Left colon (tissue), 2 donors: ENCODE data around the gene TCIRG1. TPM values are rescaled to one million over a fixed set of nuclear protein-coding genes. Genes with fewer than 3 reads are reported as not detected.
A peak's percentile ranks its signal among the peaks of the same experiment; 100 is the strongest.

Experiments used
- ATAC-seq: fragments of 200-7000 bp; cut with Tn5 transposase; one replicate; pipeline ENCODE4 v1.9.1; 2020; ENCODE audit warnings: mild to moderate bottlenecking, moderate library complexity
- DNase-seq, 2 donors: peaks; one replicate each; pipeline ENCODE4 v3.0.0-alpha.2; 2020
- intact Hi-C, 2 donors: fragments of 100-400 bp; cut with DNase I in 1 of 2; cut with micrococcal nuclease in 1 of 2; formaldehyde crosslinking; loops; one replicate each; pipeline versions ENCODE4 v1.11.2 to v1.14.0; 2022; cut with DNase I, micrococcal nuclease
- total RNA-seq, 2 donors: library from RNA; stranded (reverse); fragmentation: NEBNext Ultra II Directional; extraction: Animal tissue kit (Norgen Biotek cat#: 25700); gene quantifications; one replicate each; pipeline ENCODE4 v1.2.1, GENCODE V29; 2021
- donor health status: DM: no; HTN: no; CAD: no.
- donor health status: DM: yes; HTN: yes; CAD: no.

The TCIRG1 gene
- total RNA-seq, 2 donors from 2014 or later = 140 to 156 TPM

DNA sequence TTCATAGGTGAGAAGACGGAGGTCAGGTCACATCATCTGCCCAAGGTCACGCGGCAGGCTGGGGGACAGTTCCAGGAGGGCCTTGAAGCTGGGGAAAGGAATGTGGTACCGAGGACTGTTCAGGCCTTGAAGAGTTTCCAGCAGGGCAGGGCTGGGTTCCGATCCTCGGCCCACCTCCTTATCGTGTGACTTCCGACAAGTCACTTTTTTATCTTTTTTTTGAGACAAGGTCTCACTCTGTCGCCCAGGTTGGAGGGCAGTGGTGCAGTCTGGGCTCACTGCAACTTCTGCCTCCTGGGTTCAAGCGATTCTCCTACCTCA, 7.7 kb upstream of the TCIRG1 start:
- DNase-seq (peak in 1 of 2 donors; percentile 37), ATAC-seq (peak; percentile 32)
- intact Hi-C loops = no loop called here

- DNase-seq (no peak), ATAC-seq (no peak)
- intact Hi-C loops = no loop called here
These were observed 6.8 kb upstream of the TCIRG1 start for GRCh38 chr11:68032003-68032402.

- DNase-seq (no peak), ATAC-seq (no peak)
- intact Hi-C loops = no loop called here
These were observed 5.7 kb upstream of the TCIRG1 start for GRCh38 chr11:68032997-68033707.

DNA sequence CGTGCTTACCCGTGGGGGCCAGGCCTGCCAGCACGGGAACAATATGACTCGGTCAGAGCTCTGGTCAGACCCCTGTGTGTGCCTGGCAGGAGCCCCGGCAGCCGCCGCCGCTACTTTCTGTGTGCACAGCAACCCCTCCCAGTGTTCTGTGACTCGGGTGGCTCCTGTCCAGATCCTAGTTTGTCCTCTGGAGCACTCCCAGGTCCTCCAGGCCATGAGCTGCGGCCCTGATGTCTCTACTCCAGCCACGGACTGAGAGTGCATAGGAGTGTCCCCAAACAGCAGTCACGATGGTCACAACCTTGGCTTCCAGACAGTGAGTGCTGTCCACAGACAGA, 5.1 kb upstream of the TCIRG1 start:
- ATAC-seq (no peak), DNase-seq (no peak)
- intact Hi-C loops = no loop called here

DNA sequence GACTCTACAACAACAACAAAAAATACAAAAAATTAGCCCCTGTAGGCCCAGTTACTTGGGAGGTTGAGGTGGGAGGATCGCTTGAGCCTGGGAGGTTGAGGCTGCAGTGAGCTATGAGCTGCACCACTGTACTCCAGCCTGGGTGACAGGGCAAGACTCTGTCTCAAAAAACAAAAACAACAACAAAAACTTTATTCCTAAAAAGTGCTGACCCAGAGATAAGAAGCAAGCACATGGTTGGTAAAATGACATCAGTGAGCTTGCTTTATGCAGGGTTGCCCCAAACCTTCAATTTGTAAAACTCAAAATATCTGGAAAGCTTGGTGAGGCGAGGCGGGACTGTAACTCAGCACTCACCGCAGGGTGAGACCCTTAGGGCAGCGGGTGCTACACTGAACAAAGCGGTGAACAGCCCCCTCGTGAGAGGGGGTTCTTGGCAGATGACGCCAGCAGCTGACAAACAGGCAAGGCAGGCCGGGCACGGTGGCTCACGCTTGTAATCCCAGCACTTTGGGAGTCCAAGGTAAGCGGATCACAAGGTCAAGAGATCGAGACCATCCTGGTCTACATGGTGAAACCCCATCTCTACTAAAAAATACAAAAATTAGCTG, 3.5 kb upstream of the TCIRG1 start:
- ATAC-seq (no peak), DNase-seq (no peak)
- intact Hi-C loops = no loop called here

DNA sequence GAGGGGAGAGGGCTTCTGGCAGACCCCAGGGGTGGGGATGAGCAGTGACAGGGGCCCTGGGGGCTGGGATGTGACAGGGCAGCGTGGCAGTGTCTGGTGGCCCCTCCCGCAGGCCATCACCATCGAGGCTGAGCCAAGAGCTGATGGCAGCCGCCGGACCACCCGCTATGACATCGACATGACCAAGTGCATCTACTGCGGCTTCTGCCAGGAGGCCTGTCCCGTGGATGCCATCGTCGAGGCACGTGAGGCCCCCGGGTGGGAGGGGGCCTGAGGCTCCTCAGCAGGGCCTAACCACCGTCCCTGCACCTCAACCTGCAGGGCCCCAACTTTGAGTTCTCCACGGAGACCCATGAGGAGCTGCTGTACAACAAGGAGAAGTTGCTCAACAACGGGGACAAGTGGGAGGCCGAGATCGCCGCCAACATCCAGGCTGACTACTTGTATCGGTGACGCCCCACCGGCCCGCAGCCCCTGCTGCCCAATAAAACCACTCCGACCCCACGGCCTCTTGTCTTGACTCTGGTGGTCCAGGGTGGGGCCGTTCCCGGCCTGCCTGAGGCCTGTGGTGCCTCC, 2.6 kb upstream of the TCIRG1 start:
- intact Hi-C loops = no loop called here
- ATAC-seq (no peak), DNase-seq (no peak)

DNA sequence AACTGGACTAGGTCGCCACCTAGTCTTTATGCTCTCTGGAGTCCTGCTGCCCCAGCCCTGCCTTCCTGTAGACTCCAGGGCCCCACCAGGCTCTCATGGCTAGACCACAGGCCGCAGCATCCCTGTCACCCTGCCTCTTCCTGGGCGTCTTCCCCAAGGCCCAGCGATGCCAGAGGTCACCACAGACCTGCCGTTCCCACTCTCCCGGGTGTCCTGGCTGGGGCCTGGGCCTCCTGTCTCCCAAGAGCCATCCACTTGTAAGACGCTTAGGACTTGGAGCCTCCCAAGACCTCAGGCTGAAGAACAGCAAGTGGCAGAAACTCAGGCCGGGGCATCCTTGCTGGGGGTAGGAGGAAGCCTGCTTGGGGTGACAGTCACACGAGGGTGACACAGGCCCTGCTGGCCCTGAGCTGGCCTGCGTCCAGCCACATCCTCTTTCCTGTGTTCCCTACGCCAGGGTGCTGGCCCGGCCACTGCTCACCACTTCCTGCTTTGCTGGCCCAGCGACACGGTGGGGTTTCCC, 2.0 kb upstream of the TCIRG1 start:
- DNase-seq (peak; percentile 49 to 73), ATAC-seq (no peak)
- intact Hi-C loops = no loop called here

- intact Hi-C loops = no loop called here
- DNase-seq = peak; percentile 16 to 25
- no peak for ATAC-seq
These were observed 1.2 kb upstream of the TCIRG1 start for GRCh38 chr11:68037411-68038225.

- intact Hi-C loops = no loop called here
- DNase-seq = peak in 1 of 2 donors; percentile 41
- peak; percentile 3 for ATAC-seq
These were observed 553 bp upstream of the TCIRG1 start for GRCh38 chr11:68038226-68038717.

DNA sequence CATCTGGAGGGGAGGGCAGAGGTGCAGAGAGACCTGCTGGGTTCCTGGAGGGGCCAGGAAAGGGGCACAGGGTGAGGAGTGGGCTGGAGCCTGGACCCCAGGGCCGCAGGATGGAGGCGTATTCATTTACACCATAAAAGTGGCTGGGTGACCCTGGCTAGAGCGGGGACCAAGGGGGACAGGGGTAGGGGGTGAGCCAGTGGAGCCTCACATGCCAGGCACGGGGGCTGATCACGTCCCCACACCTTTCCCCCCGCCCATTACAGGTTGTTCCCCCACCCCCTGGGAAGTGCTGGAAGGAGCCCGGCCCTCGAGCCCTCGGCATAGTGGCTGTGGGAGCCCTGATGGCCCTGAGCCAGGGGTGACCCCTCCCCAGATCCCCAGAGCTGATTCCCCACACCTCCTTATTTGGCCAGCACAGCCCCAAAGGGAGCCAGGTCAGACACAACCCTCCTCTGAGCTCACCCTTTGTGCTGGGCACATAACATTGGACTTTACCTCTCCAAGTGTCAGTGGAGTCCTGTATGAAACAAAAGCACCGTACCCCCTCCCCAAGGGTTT, 781 bp downstream of the TCIRG1 start:
- intact Hi-C loops = no loop called here
- peak; percentile 36 for ATAC-seq

GRCh38 chr11:68040101-68040956, 1.5 kb downstream of the TCIRG1 start:
- intact Hi-C loops = no loop called here
- DNase-seq = peak; percentile 76 to 78
- peak; percentile 49 for ATAC-seq

More for the DNA sequence above, 781 bp downstream of the TCIRG1 start:
- peak in 1 of 2 donors; percentile 44 for DNase-seq

DNA sequence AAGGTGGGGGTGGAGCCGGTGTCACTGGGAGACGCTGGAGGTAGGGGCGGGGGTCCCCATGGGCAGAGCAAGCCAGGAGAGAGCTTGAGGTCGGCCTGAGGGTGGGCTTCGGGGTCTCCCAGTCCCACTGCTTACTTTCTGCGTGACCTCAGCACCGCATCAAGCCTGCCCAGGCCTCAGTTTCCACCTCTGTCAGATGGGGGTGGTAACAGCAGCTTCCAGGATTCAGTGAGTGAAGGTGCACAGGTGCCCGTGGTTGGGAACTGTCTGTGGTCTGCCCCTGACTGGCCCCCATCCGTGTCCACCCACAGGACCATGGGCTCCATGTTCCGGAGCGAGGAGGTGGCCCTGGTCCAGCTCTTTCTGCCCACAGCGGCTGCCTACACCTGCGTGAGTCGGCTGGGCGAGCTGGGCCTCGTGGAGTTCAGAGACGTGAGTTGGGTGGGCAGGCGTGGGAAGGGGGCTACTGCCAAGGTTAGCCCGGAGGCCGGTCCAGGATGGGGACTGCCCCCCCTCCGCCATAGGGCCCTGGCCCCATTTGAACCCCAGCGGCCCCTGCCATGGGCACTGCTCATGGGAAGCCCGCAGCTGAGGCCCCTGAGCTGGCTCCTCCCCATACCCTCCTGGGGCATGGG, 2.2 kb downstream of the TCIRG1 start:
- no peak for ATAC-seq
- peak in 1 of 2 donors; percentile 25 for DNase-seq
- intact Hi-C loops = no loop called here

DNA sequence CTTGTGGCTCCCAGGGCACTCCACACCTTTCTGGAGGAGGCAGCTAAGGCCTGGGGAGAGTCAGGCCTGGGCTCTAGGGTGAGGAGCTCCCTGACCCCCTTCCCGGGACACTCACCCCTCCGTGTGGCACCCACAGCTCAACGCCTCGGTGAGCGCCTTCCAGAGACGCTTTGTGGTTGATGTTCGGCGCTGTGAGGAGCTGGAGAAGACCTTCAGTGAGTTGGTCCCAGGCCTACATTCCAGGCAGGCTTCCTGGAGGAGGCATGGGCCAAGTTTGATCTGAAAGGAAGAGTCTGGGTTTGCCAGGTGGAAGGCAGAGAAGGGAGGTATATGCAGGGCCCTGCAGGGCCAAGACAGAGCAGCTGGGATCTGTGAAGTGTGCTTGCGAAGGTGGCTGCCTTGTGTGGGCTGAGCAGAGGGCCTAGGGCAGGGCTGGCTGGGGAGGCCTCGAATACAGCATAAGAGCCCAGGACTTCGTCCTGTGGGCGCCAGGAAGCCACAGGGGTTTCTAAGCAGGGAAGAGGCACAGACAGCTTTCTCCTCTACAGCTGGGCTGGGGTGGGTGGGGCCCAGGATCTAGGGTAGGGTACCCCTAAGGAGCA, 2.9 kb downstream of the TCIRG1 start:
- intact Hi-C loops = no loop called here
- ATAC-seq = no peak
- peak in 1 of 2 donors; percentile 13 for DNase-seq

DNA sequence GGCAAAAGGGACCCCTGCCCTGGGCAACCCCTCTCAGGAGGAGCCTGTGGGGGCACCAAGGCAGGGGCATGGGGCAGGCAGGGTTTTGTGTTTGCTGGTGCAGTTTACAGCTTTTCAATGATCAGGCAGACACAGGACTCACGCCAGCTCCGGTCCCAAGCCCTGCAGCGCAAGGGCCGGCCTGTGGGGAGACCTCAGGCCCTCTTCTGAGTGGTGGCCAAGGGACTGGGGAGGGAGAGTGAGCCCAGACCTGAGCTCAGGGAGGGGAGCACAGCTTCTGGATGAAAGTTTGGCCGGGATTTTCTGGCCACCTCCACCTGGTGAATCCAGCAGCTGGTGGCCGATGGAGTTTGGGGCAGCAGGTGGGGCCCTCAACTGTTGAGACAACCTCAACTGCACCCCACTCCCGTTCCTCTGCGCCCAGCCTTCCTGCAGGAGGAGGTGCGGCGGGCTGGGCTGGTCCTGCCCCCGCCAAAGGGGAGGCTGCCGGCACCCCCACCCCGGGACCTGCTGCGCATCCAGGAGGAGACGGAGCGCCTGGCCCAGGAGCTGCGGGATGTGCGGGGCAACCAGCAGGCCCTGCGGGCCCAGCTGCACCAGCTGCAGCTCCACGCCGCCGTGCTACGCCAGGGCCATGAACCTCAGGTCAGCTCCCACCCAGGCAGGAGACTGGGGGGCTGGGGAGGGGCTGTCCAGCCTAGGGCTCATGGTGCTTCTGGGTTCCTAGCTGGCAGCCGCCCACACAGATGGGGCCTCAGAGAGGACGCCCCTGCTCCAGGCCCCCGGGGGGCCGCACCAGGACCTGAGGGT, 3.6 kb downstream of the TCIRG1 start:
- intact Hi-C loops = no loop called here
- DNase-seq (no peak), ATAC-seq (no peak)

- intact Hi-C loops = no loop called here
- DNase-seq = no peak
- no peak for ATAC-seq
These were observed 4.2 kb downstream of the TCIRG1 start for GRCh38 chr11:68043029-68043348.

DNA sequence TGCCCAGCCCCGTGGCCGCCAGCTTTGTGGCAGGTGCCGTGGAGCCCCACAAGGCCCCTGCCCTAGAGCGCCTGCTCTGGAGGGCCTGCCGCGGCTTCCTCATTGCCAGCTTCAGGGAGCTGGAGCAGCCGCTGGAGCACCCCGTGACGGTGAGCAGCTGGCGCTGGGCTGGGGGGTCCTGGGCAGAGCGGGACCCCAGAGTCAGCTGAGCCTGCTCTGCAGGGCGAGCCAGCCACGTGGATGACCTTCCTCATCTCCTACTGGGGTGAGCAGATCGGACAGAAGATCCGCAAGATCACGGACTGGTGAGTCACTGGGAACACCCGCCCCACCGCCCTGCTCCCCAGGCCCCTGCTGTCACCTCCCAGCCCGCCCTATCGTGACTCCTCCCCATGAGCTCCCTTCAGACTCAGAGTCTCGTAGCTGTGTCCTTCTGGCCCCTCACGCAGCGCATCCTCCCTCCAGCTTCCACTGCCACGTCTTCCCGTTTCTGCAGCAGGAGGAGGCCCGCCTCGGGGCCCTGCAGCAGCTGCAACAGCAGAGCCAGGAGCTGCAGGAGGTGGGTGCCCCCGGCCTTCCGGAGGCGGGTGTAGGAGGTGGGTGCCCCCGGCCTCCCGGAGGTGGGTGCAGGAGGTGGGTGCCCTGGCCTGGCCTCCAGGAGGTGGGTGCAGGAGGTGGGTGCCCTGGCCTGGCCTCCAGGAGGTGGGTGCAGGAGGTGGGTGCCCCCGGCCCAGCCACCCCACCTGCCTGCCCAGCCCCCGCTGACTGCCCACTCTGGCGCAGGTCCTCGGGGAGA, 4.7 kb downstream of the TCIRG1 start:
- intact Hi-C loops = no loop called here
- ATAC-seq = no peak
- no peak for DNase-seq
